Activated T-helper 9 cell treated with anti-CD3 and anti-CD28 coated beads, Interleukin-2, amount 50 U/mL, for 16 hours (primary cell): ENCODE data around the gene ANXA4.

ENCODE experiments used
- DNase-seq: peaks from one replicate; pipeline ENCODE4 v3.0.0-alpha.2; 2020; ENCODE audit warnings: low read depth

ANXA4 gene

GRCh38 chr2:69847068-69847828 is 105.3 kb downstream of the ANXA4 start:
- no peak for DNase-seq

- no peak for DNase-seq
Observed at GRCh38 chr2:69848186-69848790, 106.4 kb downstream of the ANXA4 start.

GRCh38 chr2:69858261-69858660 is 116.3 kb downstream of the ANXA4 start:
- no peak for DNase-seq

GRCh38 chr2:69863298-69863697 is 121.4 kb downstream of the ANXA4 start:
- no peak for DNase-seq
